Activated T-cell treated with anti-CD3 and anti-CD28 coated beads, Interleukin-2, amount 50 U/mL, for 72 hours (primary cell): ENCODE measurements around the gene TLCD3A. TPM values are rescaled to one million over a fixed set of nuclear protein-coding genes. Genes with fewer than 3 reads are reported as not detected.
"Not testable (repeated sequence)": the region's sequence is repeated elsewhere in the genome, so short reads cannot be mapped to it uniquely, and the experiment has no call there.

Experiments used
- ATAC-seq, 2 donors: fragments of 150-1000 bp; cut with Tn5 transposase; replicated peaks in 1 of 2; 2 replicates each; pipeline ENCODE4 v1.10.0; 2021; ENCODE audit warnings: moderate library complexity in 2 of 2, mild to moderate bottlenecking in 1 of 2
- DNase-seq, 2 donors: peaks; one replicate each; pipeline ENCODE4 v3.0.0; 2021 to 2022; ENCODE audit warnings: mixed read lengths in 1 of 2
- H3K27ac Mint-ChIP-seq: one replicate; pipeline ENCODE4 v1.8.0; 2022; ENCODE audit warnings: mild to moderate bottlenecking, moderate library complexity, mixed read lengths
- H3K27me3 Mint-ChIP-seq: one replicate; pipeline ENCODE4 v1.8.0; 2022; ENCODE audit warnings: low read depth, mixed read lengths
- H3K36me3 Mint-ChIP-seq, 2 donors: one replicate each; pipeline ENCODE4 v1.8.0; 2022; ENCODE audit warnings: mixed read lengths in 2 of 2, mild to moderate bottlenecking in 1 of 2; ENCODE audit not compliant: insufficient read depth in 2 of 2
- H3K4me1 Mint-ChIP-seq: one replicate; pipeline ENCODE4 v1.8.0; 2022; ENCODE audit warnings: low read depth, mixed read lengths
- H3K4me3 Mint-ChIP-seq, 2 donors: one replicate each; pipeline ENCODE4 v1.8.0; 2022; ENCODE audit warnings: mild to moderate bottlenecking in 2 of 2, mixed read lengths in 2 of 2, moderate library complexity in 2 of 2
- H3K9me3 Mint-ChIP-seq, 2 donors: one replicate each; pipeline ENCODE4 v1.8.0; 2022; ENCODE audit warnings: mixed read lengths in 2 of 2
- total RNA-seq, 2 donors: library from RNA; stranded (reverse); gene quantifications; one replicate each; pipeline ENCODE4 v1.2.3, GENCODE V29; 2022

Gene TLCD3A
- total RNA-seq, 2 donors from 2014 or later = 6.6 to 11.7 TPM

- DNase-seq (no peak), ATAC-seq (no peak)
- Mint-ChIP-seq H3K36me3 (peaks cover 6 to 12% of the 10 kb centered on the region in 2 donors), H3K27me3 (no peaks in the 10 kb centered on the region), H3K9me3 (no peaks in the 10 kb centered on the region), H3K4me1 (peaks cover 8% of the 10 kb centered on the region), H3K27ac (no peak overlapping the region), H3K4me3 (no peak overlapping the region)
Observed at GRCh38 chr17:789160-789840, 56.9 kb downstream of the TLCD3A start.

DNA sequence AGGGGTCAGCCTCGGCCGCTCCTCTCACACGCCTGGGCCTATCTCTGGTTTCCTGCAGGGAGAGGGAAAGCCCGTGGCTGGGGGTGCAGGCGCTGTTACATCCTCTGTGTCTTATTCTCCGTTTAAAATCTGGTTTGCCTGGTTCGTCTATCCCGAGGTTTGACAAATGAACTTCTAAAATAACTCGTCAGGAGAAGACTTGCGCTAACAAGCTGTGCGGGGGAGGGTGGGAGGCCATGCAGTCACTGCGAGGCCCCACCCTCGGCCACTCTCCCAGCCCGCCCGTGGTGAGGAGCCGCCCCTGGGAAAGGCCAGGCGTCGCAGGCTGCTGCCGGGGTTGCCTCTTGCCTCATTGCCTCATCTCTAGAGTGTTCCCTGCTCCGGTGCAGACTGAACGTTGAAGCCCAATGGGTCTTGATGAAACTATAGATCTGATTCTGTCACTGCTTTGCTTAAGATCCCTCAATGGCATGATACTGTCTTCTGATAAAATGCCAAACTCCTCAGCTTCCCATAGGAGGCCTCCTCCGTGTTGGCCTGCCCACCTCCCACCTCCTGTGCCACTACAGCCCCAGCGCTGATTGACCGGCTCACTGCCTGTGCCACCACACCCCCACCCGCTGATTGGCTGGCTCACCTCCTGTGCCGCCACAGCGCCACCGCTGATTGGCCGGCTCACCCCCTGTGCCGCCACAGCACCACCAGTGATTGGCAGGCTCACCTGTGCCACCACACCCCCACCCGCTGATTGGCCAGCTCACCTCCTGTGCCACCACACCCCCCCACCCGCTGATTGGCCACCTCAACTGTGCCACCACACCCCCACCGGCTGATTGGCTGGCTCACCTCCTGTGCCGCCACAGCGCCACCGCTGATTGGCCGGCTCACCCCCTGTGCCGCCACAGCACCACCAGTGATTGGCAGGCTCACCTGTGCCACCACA, 57.8 kb downstream of the TLCD3A start:
- H3K4me1 Mint-ChIP-seq, H3K27me3 Mint-ChIP-seq, H3K27ac Mint-ChIP-seq, DNase-seq, H3K4me3 Mint-ChIP-seq, H3K9me3 Mint-ChIP-seq, ATAC-seq: not testable (repeated sequence)
- peaks cover 6 to 12% of the 10 kb centered on the region in 2 donors for H3K36me3 Mint-ChIP-seq

GRCh38 chr17:790874-791247, 58.5 kb downstream of the TLCD3A start:
- H3K36me3 Mint-ChIP-seq = peaks cover 6 to 12% of the 10 kb centered on the region in 2 donors

GRCh38 chr17:791829-792228, 59.4 kb downstream of the TLCD3A start:
- no peak for ATAC-seq
- no peak for DNase-seq
- H3K27ac Mint-ChIP-seq = no peak overlapping the region
- no peaks in the 10 kb centered on the region for H3K27me3 Mint-ChIP-seq
- no peak overlapping the region for H3K4me3 Mint-ChIP-seq
- H3K36me3 Mint-ChIP-seq = peaks cover 6 to 12% of the 10 kb centered on the region in 2 donors
- peaks cover 8% of the 10 kb centered on the region for H3K4me1 Mint-ChIP-seq
- H3K9me3 Mint-ChIP-seq = no peaks in the 10 kb centered on the region

More at GRCh38 chr17:790874-791247, 58.5 kb downstream of the TLCD3A start:
- not testable (repeated sequence) for DNase-seq, ATAC-seq, H3K27me3 Mint-ChIP-seq, H3K9me3 Mint-ChIP-seq, H3K4me3 Mint-ChIP-seq, H3K4me1 Mint-ChIP-seq
- H3K27ac Mint-ChIP-seq = peak overlapping the region; percentile 59

DNA sequence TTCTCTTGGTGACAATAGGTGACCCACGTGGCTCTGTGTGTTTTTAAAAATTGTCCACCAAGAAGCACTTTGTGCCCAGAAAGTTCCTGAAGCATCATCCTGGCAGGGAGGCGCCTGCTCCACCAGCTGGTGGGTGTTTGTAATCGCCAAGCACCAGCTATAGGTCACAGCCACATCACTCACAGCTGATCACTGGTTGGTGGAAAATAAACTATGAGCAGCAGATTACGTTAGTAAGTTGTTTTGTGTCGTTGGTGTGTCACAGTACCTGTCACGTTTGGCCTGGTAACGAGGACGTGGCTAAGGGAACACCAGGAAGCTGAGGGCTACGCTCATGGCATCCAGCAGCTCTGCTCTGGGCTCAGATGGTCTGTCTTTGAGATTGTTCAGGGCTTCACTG, 59.9 kb downstream of the TLCD3A start:
- H3K27ac Mint-ChIP-seq = no peak overlapping the region
- ATAC-seq (no peak), DNase-seq (no peak)
- H3K27me3 Mint-ChIP-seq = no peaks in the 10 kb centered on the region
- no peak overlapping the region for H3K4me3 Mint-ChIP-seq
- H3K36me3 Mint-ChIP-seq = peaks cover 4 to 10% of the 10 kb centered on the region in 2 donors
- H3K9me3 Mint-ChIP-seq = no peaks in the 10 kb centered on the region
- peaks cover 8% of the 10 kb centered on the region for H3K4me1 Mint-ChIP-seq

Other genes starting within 250 kb of the TLCD3A start
- 10 to 100 TPM; 37.4 to 57.1 TPM for gene VPS53, start 17.8 kb upstream of the TLCD3A start, total RNA-seq
- gene GEMIN4, start 19.7 kb downstream of the TLCD3A start, total RNA-seq = 10 to 100 TPM; 23.5 to 26.9 TPM
- 10 to 100 TPM; 67.7 to 76.2 TPM for gene GLOD4, start 49.7 kb downstream of the TLCD3A start, total RNA-seq
- 10 to 100 TPM; 23.6 to 26.7 TPM for gene MRM3, start 49.8 kb downstream of the TLCD3A start, total RNA-seq
- gene NXN, start 247.2 kb downstream of the TLCD3A start, total RNA-seq = 1 to 10 TPM; 1.2 to 1.7 TPM